ENCODE results near the gene USP34.

The USP34 gene

DNA sequence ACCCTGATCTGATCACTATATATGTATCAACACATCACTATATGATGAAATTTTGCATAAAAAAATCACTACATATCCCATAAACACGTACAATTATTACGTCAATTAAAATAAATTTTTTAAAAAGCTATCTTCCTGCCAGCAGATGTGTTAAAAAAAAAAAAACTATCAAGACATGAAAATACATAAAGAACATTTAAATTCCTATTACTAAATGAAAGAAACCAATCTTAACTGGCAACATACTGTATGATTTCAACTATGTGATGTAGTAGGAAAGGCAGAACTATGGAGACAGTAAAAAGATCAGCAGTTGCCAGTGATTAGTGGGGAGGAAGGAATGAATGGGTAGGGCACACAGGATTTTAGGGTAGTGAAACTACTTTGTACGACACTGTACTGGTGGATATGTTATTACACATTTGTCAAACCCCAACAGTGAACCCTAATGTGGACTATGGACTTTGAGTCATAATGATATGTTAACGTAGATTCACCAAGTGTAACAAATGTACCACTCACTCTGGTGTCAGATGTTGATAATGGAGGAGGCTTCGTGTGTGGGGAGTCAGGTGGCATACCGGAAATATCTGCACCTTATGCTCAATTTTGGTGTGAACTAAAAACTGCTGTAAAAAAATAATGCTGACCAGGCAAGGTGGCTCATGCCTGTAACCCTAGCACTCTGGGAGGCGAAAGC is 27.4 kb downstream of the USP34 start:
- DNase-seq (ENCODE audit: low read depth) = no peak
- no peak overlapping the region for H3K4me3 ChIP-seq (replicated peaks; ENCODE audit: low read depth, low read length)
- TF ChIP-seq, protein P1, sequence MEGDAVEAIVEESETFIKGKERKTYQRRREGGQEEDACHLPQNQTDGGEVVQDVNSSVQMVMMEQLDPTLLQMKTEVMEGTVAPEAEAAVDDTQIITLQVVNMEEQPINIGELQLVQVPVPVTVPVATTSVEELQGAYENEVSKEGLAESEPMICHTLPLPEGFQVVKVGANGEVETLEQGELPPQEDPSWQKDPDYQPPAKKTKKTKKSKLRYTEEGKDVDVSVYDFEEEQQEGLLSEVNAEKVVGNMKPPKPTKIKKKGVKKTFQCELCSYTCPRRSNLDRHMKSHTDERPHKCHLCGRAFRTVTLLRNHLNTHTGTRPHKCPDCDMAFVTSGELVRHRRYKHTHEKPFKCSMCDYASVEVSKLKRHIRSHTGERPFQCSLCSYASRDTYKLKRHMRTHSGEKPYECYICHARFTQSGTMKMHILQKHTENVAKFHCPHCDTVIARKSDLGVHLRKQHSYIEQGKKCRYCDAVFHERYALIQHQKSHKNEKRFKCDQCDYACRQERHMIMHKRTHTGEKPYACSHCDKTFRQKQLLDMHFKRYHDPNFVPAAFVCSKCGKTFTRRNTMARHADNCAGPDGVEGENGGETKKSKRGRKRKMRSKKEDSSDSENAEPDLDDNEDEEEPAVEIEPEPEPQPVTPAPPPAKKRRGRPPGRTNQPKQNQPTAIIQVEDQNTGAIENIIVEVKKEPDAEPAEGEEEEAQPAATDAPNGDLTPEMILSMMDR (IDR thresholded peaks at IDR 0.05; ENCODE audit: low read length, missing control alignments) = no peak

DNA sequence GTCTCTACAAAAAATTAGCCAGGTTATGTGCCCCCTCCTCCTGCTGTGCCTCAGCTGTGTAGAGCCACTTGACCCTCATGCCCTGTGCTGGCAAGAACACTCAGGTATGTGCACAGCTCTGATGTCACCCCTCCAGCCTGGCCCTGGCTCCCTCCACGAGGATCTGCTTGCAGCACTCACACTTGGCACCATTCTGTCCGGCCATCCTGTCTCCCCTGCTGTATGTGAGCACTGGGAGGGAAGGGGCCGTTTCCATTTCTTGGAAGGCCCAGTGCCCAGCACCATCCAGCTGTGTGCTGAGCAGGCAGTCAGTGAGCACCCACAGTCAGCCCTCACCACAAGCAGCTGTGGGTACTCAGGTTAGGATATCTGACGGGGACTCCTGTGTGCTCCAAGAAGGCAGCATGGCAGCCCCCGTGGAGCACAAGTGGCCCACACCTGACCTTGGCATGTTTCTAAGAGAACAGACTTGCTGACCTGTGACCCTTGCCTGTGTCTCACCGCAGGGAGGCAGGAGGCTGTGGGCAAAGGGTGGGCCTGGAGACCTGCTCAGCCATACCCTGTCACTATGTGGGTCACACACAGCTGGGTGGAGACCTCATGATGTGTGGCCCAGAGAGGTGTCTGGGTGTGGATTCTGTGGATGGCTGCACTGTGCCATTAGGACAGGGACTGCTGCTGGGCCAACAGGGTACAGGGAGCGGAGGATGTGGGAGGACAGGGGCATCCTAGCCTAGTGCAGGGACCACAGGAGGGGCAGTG is 31.5 kb downstream of the USP34 start:
- no peak overlapping the region for H3K4me3 ChIP-seq (replicated peaks; ENCODE audit: low read depth, low read length)
- TF ChIP-seq, protein P1 (IDR thresholded peaks at IDR 0.05; ENCODE audit: low read length, missing control alignments) = no peak
- DNase-seq (ENCODE audit: low read depth) = no peak

DNA sequence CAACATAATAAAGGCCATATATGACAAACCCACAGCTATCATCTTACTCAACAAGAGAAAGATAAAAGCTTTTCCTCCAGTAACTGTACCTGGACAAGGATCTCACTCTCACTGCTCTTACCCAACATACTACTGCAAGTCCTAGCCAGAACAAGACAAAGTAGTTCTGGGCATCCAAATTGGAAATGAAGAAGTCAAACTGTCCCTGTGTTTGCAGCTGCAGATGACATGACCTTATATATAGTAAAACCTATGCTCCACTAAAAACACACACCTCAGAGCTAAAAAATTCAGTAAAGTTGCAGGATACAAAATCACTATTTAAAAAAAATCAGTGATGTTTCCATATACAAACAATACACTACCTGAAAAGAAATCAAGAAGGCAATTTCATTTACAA is 32.2 kb downstream of the USP34 start:
- no peak overlapping the region for H3K4me3 ChIP-seq (replicated peaks; ENCODE audit: low read depth, low read length)
- DNase-seq (ENCODE audit: low read depth) = no peak
- TF ChIP-seq, protein P1 (IDR thresholded peaks at IDR 0.05; ENCODE audit: low read length, missing control alignments) = no peak

DNA sequence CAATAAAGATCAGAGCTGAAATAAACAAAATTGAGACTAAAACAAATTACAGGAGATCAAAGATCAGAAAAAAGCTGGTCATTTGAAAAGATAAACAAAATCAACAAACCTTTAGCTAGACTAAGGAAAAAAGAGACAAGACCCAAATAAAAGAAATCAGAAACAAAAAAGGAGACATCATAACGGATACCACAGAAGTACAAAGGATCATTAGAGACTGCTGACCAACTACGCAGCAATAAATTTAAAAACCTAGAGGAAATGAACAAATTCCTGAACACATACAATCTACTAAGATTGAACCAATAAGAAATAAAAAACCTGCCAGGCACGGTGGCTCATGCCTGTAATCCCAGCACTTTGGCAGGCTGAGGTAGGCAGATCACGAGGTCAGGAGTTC is 33.7 kb downstream of the USP34 start:
- DNase-seq (ENCODE audit: low read depth) = no peak
- no peak overlapping the region for H3K4me3 ChIP-seq (replicated peaks; ENCODE audit: low read depth, low read length)
- TF ChIP-seq, protein P1 (IDR thresholded peaks at IDR 0.05; ENCODE audit: low read length, missing control alignments) = no peak

DNA sequence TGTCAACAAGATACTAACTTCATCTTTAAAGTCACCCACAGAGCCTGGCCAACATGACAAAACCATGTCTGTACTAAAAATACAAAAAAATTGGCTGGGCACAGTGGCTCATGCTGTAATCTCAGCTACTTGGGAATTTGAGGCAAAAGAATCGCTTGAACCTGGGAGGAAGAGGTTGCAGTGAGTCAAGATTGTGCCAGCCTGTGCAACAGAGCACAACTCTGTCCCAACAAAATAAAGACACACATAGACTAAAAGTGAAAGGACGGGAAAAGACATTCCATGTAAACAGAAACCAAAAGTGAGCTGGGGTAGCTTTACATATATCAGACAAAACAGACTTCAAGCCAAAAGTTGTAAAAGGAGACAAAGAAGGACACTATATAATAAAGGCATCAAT is 34.8 kb downstream of the USP34 start:
- TF ChIP-seq, protein P1 (IDR thresholded peaks at IDR 0.05; ENCODE audit: low read length, missing control alignments) = no peak
- DNase-seq (ENCODE audit: low read depth) = no peak
- H3K4me3 ChIP-seq (replicated peaks; ENCODE audit: low read depth, low read length) = no peak overlapping the region

DNA sequence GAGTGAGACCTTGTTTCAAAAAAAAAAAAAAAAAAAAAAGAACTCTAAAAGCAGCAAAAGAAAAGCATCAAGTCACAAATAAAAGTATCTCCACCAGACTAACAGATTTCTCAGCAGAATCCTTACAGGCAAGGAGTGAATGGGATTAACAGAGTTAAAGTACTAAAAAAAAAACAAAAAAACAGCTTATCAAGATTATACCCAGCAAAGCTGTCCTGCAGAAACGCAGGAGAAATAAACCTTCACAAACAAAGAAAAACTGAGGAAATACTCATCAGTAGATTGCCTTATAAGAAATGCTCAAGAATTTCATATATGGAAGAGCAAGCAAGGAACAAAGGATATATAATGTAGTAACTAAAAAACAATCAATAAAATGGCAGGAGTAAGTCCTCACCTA is 35.6 kb downstream of the USP34 start:
- no peak overlapping the region for H3K4me3 ChIP-seq (replicated peaks; ENCODE audit: low read depth, low read length)
- TF ChIP-seq, protein P1 (IDR thresholded peaks at IDR 0.05; ENCODE audit: low read length, missing control alignments) = no peak
- no peak for DNase-seq (ENCODE audit: low read depth)

All from fibroblast of pulmonary artery (primary cell).